Calu3 (cell line): ENCODE data around the gene NT5M. TPM values are rescaled to one million over a fixed set of nuclear protein-coding genes. Genes with fewer than 3 reads are reported as not detected.

ENCODE experiments used
- BruUV-seq: library from RNA; stranded (reverse); fragments of 400-500 nt; replicated peaks from 2 replicates; lab custom pipeline; 2021; lab: Mats Ljungman, UMichigan
- CTCF ChIA-PET: fragments of 300-600 bp; sonication (Branson Sonifier 250); formaldehyde crosslinking; loops from one replicate; lab custom pipeline; 2022; ENCODE audit warnings: antibody characterized with exemption; lab: Charles Lee
- DNase-seq: peaks from one replicate; pipeline ENCODE4 v3.0.0; 2022
- H3K27ac Mint-ChIP-seq: one replicate; pipeline ENCODE4 v1.8.0; 2022; ENCODE audit warnings: mixed read lengths; ENCODE audit not compliant: unreplicated experiment
- H3K27me3 Mint-ChIP-seq: one replicate; pipeline ENCODE4 v1.8.0; 2022; ENCODE audit warnings: mixed read lengths; ENCODE audit not compliant: unreplicated experiment
- H3K36me3 Mint-ChIP-seq: one replicate; pipeline ENCODE4 v1.8.0; 2022; ENCODE audit warnings: mild to moderate bottlenecking, moderate library complexity, mixed read lengths; ENCODE audit not compliant: insufficient read depth, unreplicated experiment
- H3K4me1 Mint-ChIP-seq: one replicate; pipeline ENCODE4 v1.8.0; 2022; ENCODE audit warnings: mild to moderate bottlenecking, low read depth, mixed read lengths; ENCODE audit not compliant: unreplicated experiment
- H3K4me3 Mint-ChIP-seq: one replicate; pipeline ENCODE4 v1.8.0; 2022; ENCODE audit warnings: mild to moderate bottlenecking, low read depth, moderate library complexity, mixed read lengths; ENCODE audit not compliant: unreplicated experiment
- H3K9me3 Mint-ChIP-seq: one replicate; pipeline ENCODE4 v1.8.0; 2022; ENCODE audit warnings: low read depth, mixed read lengths; ENCODE audit not compliant: unreplicated experiment
- intact Hi-C: fragments of 100-400 bp; cut with micrococcal nuclease; formaldehyde crosslinking; loops from one replicate; pipeline ENCODE4 v1.10.0; 2022; ENCODE audit not compliant: unreplicated experiment
- total RNA-seq: library from RNA; stranded (reverse); gene quantifications from 2 replicates; pipeline ENCODE4 v1.2.3, GENCODE V29; 2022
- TF ChIP-seq, protein P1 (sequence below): fragments of 200-600 bp; IDR thresholded peaks from one replicate; pipeline ENCODE4 v1.8.0; 2022; ENCODE audit warnings: antibody characterized with exemption; ENCODE audit not compliant: unreplicated experiment

Gene NT5M
- total RNA-seq, 1 experiment from 2014 or later: 1.0 TPM

DNA sequence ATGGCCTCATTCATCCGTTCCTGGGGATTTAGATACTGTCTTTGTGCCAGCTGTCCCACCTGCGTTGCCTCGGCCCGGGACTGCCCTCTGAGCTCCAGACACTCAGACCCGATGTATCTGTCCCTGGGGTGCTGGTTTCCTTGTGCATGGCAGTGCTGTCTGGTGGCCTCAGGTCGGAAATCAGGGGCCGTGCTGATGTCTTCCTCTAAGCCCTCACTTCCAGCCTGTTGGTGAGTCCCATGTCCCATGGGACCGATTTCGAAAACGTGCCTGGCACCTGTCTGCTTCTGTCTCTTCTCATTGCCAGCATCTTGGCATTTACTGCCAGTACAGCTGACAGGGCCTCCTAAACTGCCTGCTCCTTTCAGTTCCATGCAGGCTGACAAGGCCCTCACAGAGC is 22.1 kb downstream of the NT5M start:
- H3K9me3 Mint-ChIP-seq: no peaks in the 10 kb centered on the region
- no peak overlapping the region for H3K27ac Mint-ChIP-seq
- CTCF ChIA-PET: no interaction called here
- H3K27me3 Mint-ChIP-seq: no peaks in the 10 kb centered on the region
- no peaks in the 10 kb centered on the region for H3K4me1 Mint-ChIP-seq
- H3K4me3 Mint-ChIP-seq: no peak overlapping the region
- DNase-seq: no peak
- intact Hi-C loops: no loop called here
- TF ChIP-seq, protein P1, sequence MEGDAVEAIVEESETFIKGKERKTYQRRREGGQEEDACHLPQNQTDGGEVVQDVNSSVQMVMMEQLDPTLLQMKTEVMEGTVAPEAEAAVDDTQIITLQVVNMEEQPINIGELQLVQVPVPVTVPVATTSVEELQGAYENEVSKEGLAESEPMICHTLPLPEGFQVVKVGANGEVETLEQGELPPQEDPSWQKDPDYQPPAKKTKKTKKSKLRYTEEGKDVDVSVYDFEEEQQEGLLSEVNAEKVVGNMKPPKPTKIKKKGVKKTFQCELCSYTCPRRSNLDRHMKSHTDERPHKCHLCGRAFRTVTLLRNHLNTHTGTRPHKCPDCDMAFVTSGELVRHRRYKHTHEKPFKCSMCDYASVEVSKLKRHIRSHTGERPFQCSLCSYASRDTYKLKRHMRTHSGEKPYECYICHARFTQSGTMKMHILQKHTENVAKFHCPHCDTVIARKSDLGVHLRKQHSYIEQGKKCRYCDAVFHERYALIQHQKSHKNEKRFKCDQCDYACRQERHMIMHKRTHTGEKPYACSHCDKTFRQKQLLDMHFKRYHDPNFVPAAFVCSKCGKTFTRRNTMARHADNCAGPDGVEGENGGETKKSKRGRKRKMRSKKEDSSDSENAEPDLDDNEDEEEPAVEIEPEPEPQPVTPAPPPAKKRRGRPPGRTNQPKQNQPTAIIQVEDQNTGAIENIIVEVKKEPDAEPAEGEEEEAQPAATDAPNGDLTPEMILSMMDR: no peak
- no peaks in the 10 kb centered on the region for H3K36me3 Mint-ChIP-seq
- no TSS peak for BruUV-seq

GRCh38 chr17:17325816-17326215 is 22.6 kb downstream of the NT5M start:
- no peaks in the 10 kb centered on the region for H3K27me3 Mint-ChIP-seq
- H3K27ac Mint-ChIP-seq: no peak overlapping the region
- TF ChIP-seq, protein P1: no peak
- no peak for DNase-seq
- H3K36me3 Mint-ChIP-seq: no peaks in the 10 kb centered on the region
- no TSS peak for BruUV-seq
- intact Hi-C loops: no loop called here
- no peaks in the 10 kb centered on the region for H3K9me3 Mint-ChIP-seq
- CTCF ChIA-PET: no interaction called here
- no peaks in the 10 kb centered on the region for H3K4me1 Mint-ChIP-seq
- no peak overlapping the region for H3K4me3 Mint-ChIP-seq

DNA sequence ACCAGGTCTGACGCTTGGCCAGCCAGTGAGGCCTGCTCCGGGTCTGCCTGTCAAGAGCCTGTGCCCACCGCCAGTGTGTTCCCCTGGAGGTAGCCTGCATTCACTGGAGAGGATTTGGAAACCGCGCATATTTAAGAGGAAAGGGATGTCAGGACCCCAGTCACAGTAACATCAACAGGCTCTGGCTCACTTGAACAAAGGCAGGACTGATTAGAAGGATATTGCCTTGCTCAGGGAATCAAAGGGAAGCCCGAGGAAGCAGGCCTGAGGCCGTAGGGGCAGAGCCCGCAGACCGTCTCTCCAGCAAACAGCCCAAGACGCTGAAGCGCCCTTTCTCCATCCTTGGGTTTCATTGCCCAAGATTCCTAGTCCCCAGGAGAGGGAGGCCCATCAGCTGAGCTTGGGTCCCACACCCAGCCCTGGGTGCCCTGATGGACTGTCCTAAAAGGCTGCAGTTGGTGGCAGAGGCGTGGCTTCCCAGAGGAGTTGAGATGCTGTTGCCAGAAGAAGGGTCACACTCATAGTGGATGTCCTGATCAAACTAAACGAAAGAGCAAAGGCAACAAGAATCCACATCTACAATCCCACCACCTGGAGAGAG is 23.2 kb downstream of the NT5M start:
- DNase-seq: no peak
- Mint-ChIP-seq H3K4me3 (no peak overlapping the region), H3K27ac (no peak overlapping the region), H3K36me3 (no peaks in the 10 kb centered on the region), H3K27me3 (no peaks in the 10 kb centered on the region), H3K9me3 (no peaks in the 10 kb centered on the region), H3K4me1 (no peaks in the 10 kb centered on the region)
- TF ChIP-seq, protein P1: no peak
- CTCF ChIA-PET: no interaction called here
- intact Hi-C loops: no loop called here
- no TSS peak for BruUV-seq

- H3K4me3 Mint-ChIP-seq: no peak overlapping the region
- CTCF ChIA-PET: no interaction called here
- intact Hi-C loops: no loop called here
- H3K27me3 Mint-ChIP-seq: no peaks in the 10 kb centered on the region
- BruUV-seq: no TSS peak
- no peak overlapping the region for H3K27ac Mint-ChIP-seq
- no peaks in the 10 kb centered on the region for H3K4me1 Mint-ChIP-seq
- no peak for DNase-seq
- TF ChIP-seq, protein P1: no peak
- H3K36me3 Mint-ChIP-seq: no peaks in the 10 kb centered on the region
- H3K9me3 Mint-ChIP-seq: no peaks in the 10 kb centered on the region
Observed at GRCh38 chr17:17328251-17328650, 25.1 kb downstream of the NT5M start.
